Stomach (tissue), 4 donors: ENCODE results near the gene KRTAP21-1.

Experiments
- POLR2A ChIP-seq, 4 donors: fragments of 450-650 bp; IDR thresholded peaks; one replicate each; pipeline ENCODE4 v1.6.1; 2016; ENCODE audit warnings: antibody characterized with exemption in 4 of 4, control low read depth in 2 of 4, mild to moderate bottlenecking in 1 of 4, moderate library complexity in 1 of 4
- TF ChIP-seq, protein P1 (sequence below), 7 experiments: fragments of 450-650 bp in 4 of 7; fragments of 200-600 bp in 3 of 7; sonication (generic) in 3 of 7; IDR thresholded peaks; one replicate each; pipeline ENCODE4 v1.5.1; 2016 to 2019; ENCODE audit warnings: antibody characterized with exemption in 7 of 7, control low read depth in 2 of 7, mild to moderate bottlenecking in 1 of 7

- no peak for TF ChIP-seq POLR2A (IDR thresholded peaks at IDR 0.05)
- TF ChIP-seq, protein P1, sequence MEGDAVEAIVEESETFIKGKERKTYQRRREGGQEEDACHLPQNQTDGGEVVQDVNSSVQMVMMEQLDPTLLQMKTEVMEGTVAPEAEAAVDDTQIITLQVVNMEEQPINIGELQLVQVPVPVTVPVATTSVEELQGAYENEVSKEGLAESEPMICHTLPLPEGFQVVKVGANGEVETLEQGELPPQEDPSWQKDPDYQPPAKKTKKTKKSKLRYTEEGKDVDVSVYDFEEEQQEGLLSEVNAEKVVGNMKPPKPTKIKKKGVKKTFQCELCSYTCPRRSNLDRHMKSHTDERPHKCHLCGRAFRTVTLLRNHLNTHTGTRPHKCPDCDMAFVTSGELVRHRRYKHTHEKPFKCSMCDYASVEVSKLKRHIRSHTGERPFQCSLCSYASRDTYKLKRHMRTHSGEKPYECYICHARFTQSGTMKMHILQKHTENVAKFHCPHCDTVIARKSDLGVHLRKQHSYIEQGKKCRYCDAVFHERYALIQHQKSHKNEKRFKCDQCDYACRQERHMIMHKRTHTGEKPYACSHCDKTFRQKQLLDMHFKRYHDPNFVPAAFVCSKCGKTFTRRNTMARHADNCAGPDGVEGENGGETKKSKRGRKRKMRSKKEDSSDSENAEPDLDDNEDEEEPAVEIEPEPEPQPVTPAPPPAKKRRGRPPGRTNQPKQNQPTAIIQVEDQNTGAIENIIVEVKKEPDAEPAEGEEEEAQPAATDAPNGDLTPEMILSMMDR (IDR thresholded peaks at IDR 0.05): no peak
These were observed 22.2 kb downstream of the KRTAP21-1 start for GRCh38 chr21:30733026-30733425.
